SK-N-SH (cell line): ENCODE measurements around the gene GALNT11. TPM values are rescaled to one million over a fixed set of nuclear protein-coding genes. Genes with fewer than 3 reads are reported as not detected.

Experiments used
- CTCF ChIA-PET: fragments of 300-600, 350-600 bp; formaldehyde crosslinking; extraction: SDS; loops from one replicate; lab custom pipeline; 2021; lab: Yijun Ruan, JAX
- POLR2A ChIA-PET: fragments of 350-600 bp; sonication (Branson Sonifier 250); formaldehyde crosslinking; extraction: SDS; loops from one replicate; lab custom pipeline; 2020; ENCODE audit warnings: antibody characterized with exemption, inconsistent platforms; lab: Yijun Ruan, JAX
- DNase-seq: peaks from one replicate; pipeline ENCODE4 v3.0.0; 2012
- H2AFZ ChIP-seq: fragments of 200-600 bp; sonication (generic); 2 replicates; pipeline ENCODE4 v1.8.1; 2016; ENCODE audit warnings: antibody characterized with exemption, mild to moderate bottlenecking, low read depth
- H3F3A ChIP-seq: fragments of 200-600 bp; sonication (generic); replicated peaks from 2 replicates; pipeline ENCODE3; 2016; ENCODE audit warnings: antibody characterized with exemption, mild to moderate bottlenecking; ENCODE audit not compliant: insufficient read depth
- H3K27ac ChIP-seq, 2 experiments: fragments of 200-500 bp in 1 of 2; fragments of 200-600 bp in 1 of 2; sonication (Bioruptor generic) in 1 of 2; sonication (generic), shearing (Covaris generic) in 1 of 2; 2 replicates each; pipeline versions ENCODE4 v1.5.1 to v1.6.1; 2014 to 2016; ENCODE audit warnings: low read depth in 2 of 2, inconsistent platforms in 1 of 2, low read length in 1 of 2, mild to moderate bottlenecking in 1 of 2, mixed read lengths in 1 of 2
- H3K27me3 ChIP-seq: fragments of 200-600 bp; sonication (generic), shearing (Covaris generic); 2 replicates; pipeline ENCODE4 v1.6.1; 2016; ENCODE audit warnings: mixed run types; ENCODE audit not compliant: insufficient read depth
- H3K36me3 ChIP-seq, 2 experiments: fragments of 200-500 bp in 1 of 2; fragments of 200-600 bp in 1 of 2; sonication (Bioruptor generic) in 1 of 2; sonication (generic) in 1 of 2; replicated peaks in 1 of 2; 2 replicates each; pipeline versions ENCODE3 to v1.5.1; 2014 to 2016; ENCODE audit warnings: low read length in 1 of 2, mild to moderate bottlenecking in 1 of 2; ENCODE audit not compliant: insufficient read depth in 2 of 2, control insufficient read depth in 1 of 2
- H3K4me1 ChIP-seq, 2 experiments: fragments of 200-500 bp in 1 of 2; fragments of 200-600 bp in 1 of 2; sonication (Bioruptor generic) in 1 of 2; sonication (generic), shearing (Covaris generic) in 1 of 2; 2 replicates each; pipeline versions ENCODE4 v1.5.1 to v1.6.1; 2014 to 2016; ENCODE audit warnings: low read depth in 1 of 2, low read length in 1 of 2, mixed run types in 1 of 2; ENCODE audit not compliant: insufficient read depth in 2 of 2, control insufficient read depth in 1 of 2
- H3K4me2 ChIP-seq: fragments of 200-600 bp; sonication (generic), shearing (Covaris generic); 2 replicates; pipeline ENCODE4 v1.6.1; 2017; ENCODE audit warnings: mixed run types
- H3K4me3 ChIP-seq, 2 experiments: fragments of 200-500 bp in 1 of 2; fragments of 200-600 bp in 1 of 2; sonication (Bioruptor generic) in 1 of 2; sonication (generic), shearing (Covaris generic) in 1 of 2; 2 replicates each; pipeline versions ENCODE4 v1.5.1 to v1.8.1; 2014 to 2016; ENCODE audit warnings: low read depth in 2 of 2, inconsistent platforms in 1 of 2, low read length in 1 of 2, mild to moderate bottlenecking in 1 of 2, mixed read lengths in 1 of 2, moderate library complexity in 1 of 2
- H3K79me2 ChIP-seq: fragments of 200-600 bp; sonication (generic); 2 replicates; pipeline ENCODE4 v1.8.1; 2017; ENCODE audit warnings: mild to moderate bottlenecking; ENCODE audit not compliant: insufficient read depth
- H3K9ac ChIP-seq: fragments of 200-600 bp; sonication (generic); 2 replicates; pipeline ENCODE4 v1.6.1; 2017; ENCODE audit warnings: mixed run types
- H3K9me2 ChIP-seq: fragments of 200-600 bp; sonication (generic); 2 replicates; pipeline ENCODE4 v1.6.1; 2017; ENCODE audit warnings: mixed run types
- H3K9me3 ChIP-seq: fragments of 200-600 bp; sonication (generic); 2 replicates; pipeline ENCODE4 v1.6.1; 2017; ENCODE audit warnings: mixed run types, mild to moderate bottlenecking, moderate library complexity
- H4K20me1 ChIP-seq: fragments of 200-600 bp; sonication (generic); 2 replicates; pipeline ENCODE4 v1.6.1; 2017; ENCODE audit warnings: mild to moderate bottlenecking, mixed run types; ENCODE audit not compliant: insufficient read depth
- CHD2 ChIP-seq: fragments of 150-350 bp; IDR thresholded peaks from 2 replicates; pipeline ENCODE4 v1.6.1; 2018; ENCODE audit warnings: low read length; ENCODE audit not compliant: partially characterized antibody
- ELF1 ChIP-seq: IDR thresholded peaks from 2 replicates; pipeline ENCODE4 v1.4.0; 2012
- EP300 ChIP-seq, 2 experiments: IDR thresholded peaks; 2 replicates each; pipeline versions ENCODE4 v1.4.0 to v1.6.1; 2012; ENCODE audit warnings: borderline replicate concordance in 1 of 2, low read depth in 1 of 2, low read length in 1 of 2
- FOSL2 ChIP-seq: IDR thresholded peaks from 2 replicates; pipeline ENCODE4 v1.4.0; 2012; ENCODE audit warnings: low read depth, mild to moderate bottlenecking, moderate library complexity, borderline replicate concordance
- FOXJ3 ChIP-seq: sonication (generic); formaldehyde crosslinking; IDR thresholded peaks from 2 replicates; pipeline ENCODE4 v1.5.1; 2020; ENCODE audit warnings: mild to moderate bottlenecking, missing genetic modification reagents
- FOXM1 ChIP-seq: IDR thresholded peaks from 2 replicates; pipeline ENCODE4 v1.4.0; 2012; ENCODE audit warnings: low read depth, mild to moderate bottlenecking
- GABPA ChIP-seq: IDR thresholded peaks from 2 replicates; pipeline ENCODE4 v1.4.0; 2012; ENCODE audit warnings: low read depth, mild to moderate bottlenecking
- GATA2 ChIP-seq: sonication (generic); formaldehyde crosslinking; IDR thresholded peaks from 2 replicates; pipeline ENCODE4 v1.5.0; 2020; ENCODE audit warnings: mild to moderate bottlenecking, missing genetic modification reagents
- MEF2A ChIP-seq: IDR thresholded peaks from 2 replicates; pipeline ENCODE4 v1.4.0; 2012; ENCODE audit warnings: low read depth, borderline replicate concordance
- MXI1 ChIP-seq: IDR thresholded peaks from 2 replicates; pipeline ENCODE4 v1.6.1; 2012; ENCODE audit warnings: mild to moderate bottlenecking, low read depth, low read length, improper control_type of control experiment
- NFIC ChIP-seq: IDR thresholded peaks from 2 replicates; pipeline ENCODE4 v1.4.0; 2012; ENCODE audit warnings: borderline replicate concordance
- NRF1 ChIP-seq: IDR thresholded peaks from 2 replicates; pipeline ENCODE4 v1.6.1; 2012; ENCODE audit warnings: low read depth, mild to moderate bottlenecking, low read length
- POLR2AphosphoS5 ChIP-seq: IDR thresholded peaks from 2 replicates; pipeline ENCODE4 v1.6.1; 2012; ENCODE audit warnings: low read depth, low read length
- RAD21 ChIP-seq: IDR thresholded peaks from 2 replicates; pipeline ENCODE4 v1.6.1; 2012; ENCODE audit warnings: mild to moderate bottlenecking, low read length
- RCOR1 ChIP-seq: fragments of 150-350 bp; IDR thresholded peaks from 2 replicates; pipeline ENCODE4 v1.6.1; 2017; ENCODE audit warnings: antibody characterized with exemption, low read length
- RXRA ChIP-seq: IDR thresholded peaks from 2 replicates; pipeline ENCODE4 v1.4.0; 2012; ENCODE audit warnings: low read depth, mild to moderate bottlenecking, borderline replicate concordance
- SIN3A ChIP-seq: IDR thresholded peaks from 2 replicates; pipeline ENCODE4 v1.6.1; 2012; ENCODE audit warnings: low read depth, mild to moderate bottlenecking, low read length, moderate library complexity, borderline replicate concordance
- TAF1 ChIP-seq: IDR thresholded peaks from 2 replicates; pipeline ENCODE4 v1.6.1; 2012; ENCODE audit warnings: low read depth, mild to moderate bottlenecking, low read length, moderate library complexity, borderline replicate concordance
- TCF12 ChIP-seq: IDR thresholded peaks from 2 replicates; pipeline ENCODE4 v1.4.0; 2012
- TEAD4 ChIP-seq: IDR thresholded peaks from 2 replicates; pipeline ENCODE4 v1.4.0; 2012; ENCODE audit warnings: mild to moderate bottlenecking, borderline replicate concordance; ENCODE audit not compliant: insufficient read depth
- YY1 ChIP-seq: IDR thresholded peaks from 2 replicates; pipeline ENCODE4 v1.4.0; 2012; ENCODE audit warnings: low read depth, mild to moderate bottlenecking
- ZBTB33 ChIP-seq: IDR thresholded peaks from 2 replicates; pipeline ENCODE4 v1.4.0; 2012; ENCODE audit warnings: low read depth, borderline replicate concordance
- WGBS: methylation state at CpG from one replicate; pipeline ENCODE4 v1.1.6; 2017; ENCODE audit warnings: low lambda C conversion rate; 5-methylcytosine and 5-hydroxymethylcytosine counted together
- polyA plus RNA-seq, 3 experiments: library from polyadenylated mRNA; depleted of rRNA; stranded (reverse); fragments of >200 nt; gene quantifications; 2 replicates each; pipeline ENCODE4 v1.2.3, GENCODE V29; 2012
- TF ChIP-seq, protein P1 (sequence below): fragments of 150-350 bp; IDR thresholded peaks from 2 replicates; pipeline ENCODE4 v1.6.1; 2017; ENCODE audit warnings: antibody characterized with exemption, low read length, low read depth, borderline replicate concordance
- TF ChIP-seq, protein P2 (sequence below): IDR thresholded peaks from 2 replicates; pipeline ENCODE4 v1.6.1; 2012; ENCODE audit warnings: mild to moderate bottlenecking, low read depth, low read length, moderate library complexity

GALNT11 gene
- polyA plus RNA-seq, 1 of the 3 experiments (the other 2 are of a cell fraction), result 70.0 TPM

DNA sequence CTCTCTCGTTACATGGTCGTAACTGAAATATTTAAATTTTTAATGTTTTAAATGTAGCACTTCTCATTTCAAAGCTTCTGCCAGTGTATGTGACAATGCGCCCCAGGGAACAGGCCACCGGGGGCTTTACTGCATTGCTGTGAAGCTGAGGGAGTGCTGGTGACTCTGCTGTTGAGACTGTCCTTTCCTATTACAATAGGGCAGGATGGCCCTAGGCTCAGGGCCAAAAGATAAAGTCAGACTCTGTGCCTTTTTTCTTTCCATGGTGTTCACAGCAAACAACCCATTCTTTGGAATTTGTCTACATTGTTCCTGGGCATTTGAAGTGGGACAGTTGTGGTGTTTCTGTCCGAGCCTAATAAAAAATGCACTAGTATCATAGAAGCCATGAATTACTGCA, 107.3 kb downstream of the GALNT11 start:
- CTCF ChIA-PET, result interaction anchor here (0.7 to 1.4 kb wide), 4 partner anchors 10 to 14 kb away, joined by 3 to 7 read pairs (median 4); no protein-coding TSS in a partner anchor
- H3K27me3 ChIP-seq, result no peaks in the 10 kb centered on the region
- no peak overlapping the region for H3K4me3 ChIP-seq
- peak; percentile 47 for DNase-seq
- H3K4me1 ChIP-seq, result peaks cover 0 to 5% of the 10 kb centered on the region in 2 experiments; a peak in 1 of 4 replicates
- POLR2A ChIA-PET, result no interaction called here
- H3K9me3 ChIP-seq, result no peaks in the 10 kb centered on the region
- H3K4me2 ChIP-seq, result no peak overlapping the region
- H4K20me1 ChIP-seq, result no peaks in the 10 kb centered on the region; the same call in 1 of the 2 replicates
- TF ChIP-seq RXRA, result no peak
- TF ChIP-seq, protein P1, sequence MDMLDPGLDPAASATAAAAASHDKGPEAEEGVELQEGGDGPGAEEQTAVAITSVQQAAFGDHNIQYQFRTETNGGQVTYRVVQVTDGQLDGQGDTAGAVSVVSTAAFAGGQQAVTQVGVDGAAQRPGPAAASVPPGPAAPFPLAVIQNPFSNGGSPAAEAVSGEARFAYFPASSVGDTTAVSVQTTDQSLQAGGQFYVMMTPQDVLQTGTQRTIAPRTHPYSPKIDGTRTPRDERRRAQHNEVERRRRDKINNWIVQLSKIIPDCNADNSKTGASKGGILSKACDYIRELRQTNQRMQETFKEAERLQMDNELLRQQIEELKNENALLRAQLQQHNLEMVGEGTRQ, result no peak
- no peak for TF ChIP-seq POLR2AphosphoS5
- TF ChIP-seq GABPA, result no peak
- TF ChIP-seq, protein P2, sequence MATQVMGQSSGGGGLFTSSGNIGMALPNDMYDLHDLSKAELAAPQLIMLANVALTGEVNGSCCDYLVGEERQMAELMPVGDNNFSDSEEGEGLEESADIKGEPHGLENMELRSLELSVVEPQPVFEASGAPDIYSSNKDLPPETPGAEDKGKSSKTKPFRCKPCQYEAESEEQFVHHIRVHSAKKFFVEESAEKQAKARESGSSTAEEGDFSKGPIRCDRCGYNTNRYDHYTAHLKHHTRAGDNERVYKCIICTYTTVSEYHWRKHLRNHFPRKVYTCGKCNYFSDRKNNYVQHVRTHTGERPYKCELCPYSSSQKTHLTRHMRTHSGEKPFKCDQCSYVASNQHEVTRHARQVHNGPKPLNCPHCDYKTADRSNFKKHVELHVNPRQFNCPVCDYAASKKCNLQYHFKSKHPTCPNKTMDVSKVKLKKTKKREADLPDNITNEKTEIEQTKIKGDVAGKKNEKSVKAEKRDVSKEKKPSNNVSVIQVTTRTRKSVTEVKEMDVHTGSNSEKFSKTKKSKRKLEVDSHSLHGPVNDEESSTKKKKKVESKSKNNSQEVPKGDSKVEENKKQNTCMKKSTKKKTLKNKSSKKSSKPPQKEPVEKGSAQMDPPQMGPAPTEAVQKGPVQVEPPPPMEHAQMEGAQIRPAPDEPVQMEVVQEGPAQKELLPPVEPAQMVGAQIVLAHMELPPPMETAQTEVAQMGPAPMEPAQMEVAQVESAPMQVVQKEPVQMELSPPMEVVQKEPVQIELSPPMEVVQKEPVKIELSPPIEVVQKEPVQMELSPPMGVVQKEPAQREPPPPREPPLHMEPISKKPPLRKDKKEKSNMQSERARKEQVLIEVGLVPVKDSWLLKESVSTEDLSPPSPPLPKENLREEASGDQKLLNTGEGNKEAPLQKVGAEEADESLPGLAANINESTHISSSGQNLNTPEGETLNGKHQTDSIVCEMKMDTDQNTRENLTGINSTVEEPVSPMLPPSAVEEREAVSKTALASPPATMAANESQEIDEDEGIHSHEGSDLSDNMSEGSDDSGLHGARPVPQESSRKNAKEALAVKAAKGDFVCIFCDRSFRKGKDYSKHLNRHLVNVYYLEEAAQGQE, result no peak
- 97% methylated on average over 5 of the region's 5 CpGs for WGBS
- H3K27ac ChIP-seq, result 0 out of 4 replicates have a peak overlapping the region, but pooled peaks of 1 of the 2 experiments have one; percentile 26
- no peaks in the 10 kb centered on the region for H3K9me2 ChIP-seq
- H3F3A ChIP-seq, result peaks cover 9% of the 10 kb centered on the region
- H2AFZ ChIP-seq, result no peak overlapping the region
- H3K36me3 ChIP-seq, result peaks cover 51 to 75% of the 10 kb centered on the region in 2 experiments
- no peak overlapping the region for H3K9ac ChIP-seq
- H3K79me2 ChIP-seq, result no peaks in the 10 kb centered on the region

DNA sequence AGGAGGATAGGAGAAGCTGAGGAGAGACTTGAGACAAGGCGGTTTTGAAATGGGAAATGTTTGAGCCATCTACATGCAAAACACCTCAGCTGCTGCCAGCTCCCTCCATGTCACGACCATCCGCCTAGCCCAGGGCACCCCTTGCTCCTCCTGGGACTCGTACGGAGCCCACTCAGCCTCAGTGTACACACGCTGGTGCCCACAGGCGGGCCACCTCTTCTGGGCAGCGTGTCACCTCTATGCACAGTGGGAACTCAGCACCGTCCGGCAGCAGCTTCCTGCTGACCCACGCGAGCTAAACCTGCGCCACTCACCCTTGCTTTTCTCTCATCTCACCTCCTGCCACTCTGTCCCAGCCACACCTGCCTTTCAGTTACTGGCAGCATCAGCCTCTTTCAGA, 108.3 kb downstream of the GALNT11 start:
- H3K36me3 ChIP-seq, result peaks cover 52 to 82% of the 10 kb centered on the region in 2 experiments
- ChIA-PET POLR2A (no interaction called here), CTCF (interaction anchor here (0.8 to 4.2 kb wide), 5 partner anchors 9 to 22 kb away, joined by 3 to 23 read pairs (median 3); no protein-coding TSS in a partner anchor)
- peaks cover 0 to 5% of the 10 kb centered on the region in 2 experiments; a peak in 1 of 4 replicates for H3K4me1 ChIP-seq
- no peaks in the 10 kb centered on the region for H3K79me2 ChIP-seq
- no peak overlapping the region for H3K9ac ChIP-seq
- no peak overlapping the region for H3K4me3 ChIP-seq
- TF ChIP-seq RAD21 (no peak), FOXJ3 (CRISPR knock-in tag) (no peak), RXRA (no peak), TEAD4 (no peak), GATA2 (CRISPR knock-in tag) (no peak), MEF2A (no peak), EP300 (IDR thresholded peaks at IDR 0.05; ENCODE audit: borderline replicate concordance in 1 of 2, low read depth in 1 of 2, low read length in 1 of 2) (no peak), ELF1 (no peak), FOSL2 (no peak), TCF12 (no peak), SIN3A (no peak), NFIC (no peak), NRF1 (no peak), MXI1 (no peak), TAF1 (no peak), YY1 (no peak), FOXM1 (no peak), CHD2 (no peak), ZBTB33 (no peak), RCOR1 (no peak)
- no peaks in the 10 kb centered on the region; the same call in 1 of the 2 replicates for H4K20me1 ChIP-seq
- H2AFZ ChIP-seq, result no peak overlapping the region
- 97% methylated on average over 13 of the region's 13 CpGs for WGBS
- no peaks in the 10 kb centered on the region for H3K27me3 ChIP-seq
- H3K4me2 ChIP-seq, result no peak overlapping the region
- no peak overlapping the region for H3K27ac ChIP-seq
- H3F3A ChIP-seq, result peaks cover 9% of the 10 kb centered on the region
- no peaks in the 10 kb centered on the region for H3K9me2 ChIP-seq
- DNase-seq, result no peak
- no peaks in the 10 kb centered on the region for H3K9me3 ChIP-seq
